PFSK-1 (cell line): Measurements from ENCODE around the gene DCC.

Experiments
- POLR2AphosphoS5 ChIP-seq: IDR thresholded peaks from 2 replicates; pipeline ENCODE4 v1.6.1; 2012; ENCODE audit warnings: low read depth, mild to moderate bottlenecking, control low read depth, low read length, moderate library complexity
- REST ChIP-seq, 2 experiments: IDR thresholded peaks; 2 replicates each; pipeline versions ENCODE4 v1.6.1 to v1.8.0; 2011 to 2012; ENCODE audit warnings: low read depth in 2 of 2, low read length in 2 of 2, control low read depth in 1 of 2, inconsistent platforms in 1 of 2, mild to moderate bottlenecking in 1 of 2, moderate library complexity in 1 of 2; ENCODE audit not compliant: insufficient read depth in 1 of 2

GRCh38 chr18:52510139-52510538 is 170.1 kb downstream of the DCC start:
- TF ChIP-seq POLR2AphosphoS5 = no peak
- TF ChIP-seq REST (IDR thresholded peaks at IDR 0.05; ENCODE audit: insufficient read depth in 1 of 2, low read depth in 2 of 2, low read length in 2 of 2) = no peak
